GM12878 (cell line): ENCODE data around the gene PCBD2. TPM values are rescaled to one million over a fixed set of nuclear protein-coding genes. Genes with fewer than 3 reads are reported as not detected.

ENCODE experiments used
- ATAC-seq: fragments of 200-7000 bp; cut with Tn5 transposase; 3 replicates; pipeline ENCODE4 v1.9.1; 2020; ENCODE audit warnings: mild to moderate bottlenecking, moderate library complexity
- BruUV-seq: library from RNA; stranded (reverse); fragments of 400-500 nt; replicated peaks from 2 replicates; lab custom pipeline; 2021; lab: Mats Ljungman, UMichigan
- CTCF ChIA-PET: fragments of 300-600 bp; sonication (Branson Sonifier 250); formaldehyde crosslinking; extraction: SDS; loops from one replicate; lab custom pipeline; 2021; ENCODE audit warnings: inconsistent platforms; lab: Yijun Ruan, JAX
- POLR2A ChIA-PET: fragments of 350-600 bp; formaldehyde crosslinking; extraction: SDS; loops from one replicate; lab custom pipeline; 2021; ENCODE audit warnings: inconsistent platforms; lab: Charles Lee
- RAD21 ChIA-PET: fragments of 300-600 bp; sonication (Branson Sonifier 250); formaldehyde crosslinking; loops from one replicate; lab custom pipeline; 2023; ENCODE audit warnings: antibody characterized with exemption; ENCODE audit not compliant: unreplicated experiment; lab: Charles Lee
- SMC1A ChIA-PET: fragments of 300-600 bp; sonication (Branson Sonifier 250); formaldehyde crosslinking; loops from one replicate; lab custom pipeline; 2023; ENCODE audit not compliant: unreplicated experiment, uncharacterized antibody; lab: Charles Lee
- DNase-seq: peaks from one replicate; pipeline ENCODE4 v3.0.0-alpha.2; 2011; ENCODE audit warnings: low read depth, low spot score
- FAIRE-seq: peaks from 3 replicates; lab custom pipeline; 2011; peaks lifted over from hg19 to GRCh38; lab: Jason Lieb, UNC
- H2AFZ ChIP-seq: 2 replicates; pipeline ENCODE4 v1.6.0; 2011; ENCODE audit warnings: low read depth, low read length, control low read depth; ENCODE audit not compliant: control insufficient read depth
- H3K27ac ChIP-seq: 2 replicates; pipeline ENCODE4 v1.5.1; 2011; ENCODE audit warnings: control low read depth; ENCODE audit not compliant: control insufficient read depth, insufficient read depth
- H3K27me3 ChIP-seq, 2 experiments: replicated peaks in 1 of 2; 2 replicates each; pipeline versions ENCODE4 v1.6.0 to v1.6.1; 2011; ENCODE audit warnings: low read length in 1 of 2; ENCODE audit not compliant: control insufficient read depth in 2 of 2, insufficient read depth in 2 of 2
- H3K36me3 ChIP-seq, 2 experiments: 2 replicates each; pipeline ENCODE4 v1.5.1; 2011; ENCODE audit warnings: low read length in 1 of 2; ENCODE audit not compliant: control insufficient read depth in 2 of 2, insufficient read depth in 2 of 2
- H3K4me1 ChIP-seq: 2 replicates; pipeline ENCODE4 v1.6.1; 2011; ENCODE audit warnings: mild to moderate bottlenecking, low read length, moderate library complexity, mixed read lengths; ENCODE audit not compliant: control insufficient read depth, insufficient read depth
- H3K4me2 ChIP-seq: 2 replicates; pipeline ENCODE4 v1.6.0; 2011; ENCODE audit warnings: control low read depth; ENCODE audit not compliant: control insufficient read depth, insufficient read depth
- H3K4me3 ChIP-seq: fragments of 200-600 bp; sonication (generic); 2 replicates; pipeline ENCODE4 v1.5.1; 2016
- H3K79me2 ChIP-seq: 2 replicates; pipeline ENCODE4 v1.6.0; 2011; ENCODE audit warnings: low read length; ENCODE audit not compliant: control insufficient read depth, insufficient read depth
- H3K9ac ChIP-seq: 2 replicates; pipeline ENCODE4 v1.8.0; 2011; ENCODE audit warnings: low read length, control low read depth, mixed read lengths; ENCODE audit not compliant: control insufficient read depth, insufficient read depth
- H3K9me3 ChIP-seq: replicated peaks from 3 replicates; pipeline ENCODE4 v1.5.1; 2011; ENCODE audit warnings: mild to moderate bottlenecking, low read length; ENCODE audit not compliant: control insufficient read depth, insufficient read depth
- H4K20me1 ChIP-seq: 2 replicates; pipeline ENCODE4 v1.6.0; 2011; ENCODE audit not compliant: control insufficient read depth, insufficient read depth
- ATF7 ChIP-seq: fragments of 450-650 bp; IDR thresholded peaks from 2 replicates; pipeline ENCODE4 v1.6.1; 2016; ENCODE audit warnings: low read depth, mild to moderate bottlenecking
- BHLHE40 ChIP-seq, 2 experiments: fragments of 450-650 bp in 1 of 2; IDR thresholded peaks; 2 replicates each; pipeline ENCODE4 v1.6.1; 2011 to 2017; ENCODE audit warnings: low read depth in 2 of 2, borderline replicate concordance in 1 of 2, improper control_type of control experiment in 1 of 2, low read length in 1 of 2, mild to moderate bottlenecking in 1 of 2
- CREB1 ChIP-seq: IDR thresholded peaks from 2 replicates; pipeline ENCODE4 v1.6.1; 2012; ENCODE audit warnings: low read depth, mild to moderate bottlenecking, inconsistent platforms
- EGR1 ChIP-seq, 2 experiments: IDR thresholded peaks; 1 replicate in 1 of 2; 2 replicates in 1 of 2; pipeline ENCODE4 v1.6.1; 2011 to 2012; ENCODE audit warnings: low read depth in 2 of 2, low read length in 2 of 2, borderline replicate concordance in 1 of 2, mild to moderate bottlenecking in 1 of 2, moderate library complexity in 1 of 2
- HDAC6 ChIP-seq: fragments of 200-600 bp; sonication (generic); IDR thresholded peaks from one replicate; pipeline ENCODE4 v1.8.0; 2017; ENCODE audit warnings: antibody characterized with exemption; ENCODE audit not compliant: unreplicated experiment
- NFXL1 ChIP-seq: fragments of 450-650 bp; IDR thresholded peaks from 2 replicates; pipeline ENCODE4 v1.6.1; 2017; ENCODE audit warnings: antibody characterized with exemption, mild to moderate bottlenecking, borderline replicate concordance
- POU2F2 ChIP-seq: IDR thresholded peaks from 3 replicates; pipeline ENCODE4 v1.6.1; 2011; ENCODE audit warnings: low read depth, mild to moderate bottlenecking, low read length, borderline replicate concordance
- SMAD1 ChIP-seq: fragments of 450-650 bp; IDR thresholded peaks from 2 replicates; pipeline ENCODE4 v1.6.1; 2018; ENCODE audit warnings: mild to moderate bottlenecking, low read depth; ENCODE audit not compliant: partially characterized antibody
- SREBF1 ChIP-seq: IDR thresholded peaks from 2 replicates; pipeline ENCODE4 v1.6.1; 2012; ENCODE audit warnings: mild to moderate bottlenecking, low read length
- WGBS: methylation state at CpG from one replicate; pipeline ENCODE4 v1.1.6; 2016; ENCODE audit warnings: low lambda C conversion rate; ENCODE audit not compliant: insufficient replicate concordance, insufficient coverage; ENCODE audit errors: missing lambda C conversion rate; 5-methylcytosine and 5-hydroxymethylcytosine counted together
- in situ Hi-C: fragments of 300-500 bp; cut with MboI; formaldehyde crosslinking; loops from 9 replicates; pipeline ENCODE4 v1.14.3; 2018; ENCODE audit warnings: mixed read lengths
- intact Hi-C: fragments of 100-400 bp; cut with micrococcal nuclease; formaldehyde crosslinking; loops from one replicate; pipeline ENCODE4 v1.14.2; 2022; ENCODE audit not compliant: unreplicated experiment
- polyA plus RNA-seq, 11 experiments: library from polyadenylated mRNA; depleted of rRNA in 4 of 11; unstranded in 6 of 11; stranded (reverse) in 5 of 11; fragments of >200 nt; fragmentation: Nextera tagmentation in 4 of 11; fragmentation: Illumina TruSeq in 1 of 11; extraction: Ambion mirVana in 4 of 11; extraction: Trizol in 1 of 11; gene quantifications; 1 replicate in 1 of 11; 2 replicates in 10 of 11; pipeline versions ENCODE4 v1.2.1 to v1.2.3, GENCODE V29; 2011 to 2016; ENCODE audit warnings: inconsistent platforms in 2 of 11, missing spikeins in 2 of 11, low read depth in 1 of 11
- total RNA-seq, 4 experiments: library from RNA; depleted of rRNA in 3 of 4; stranded (reverse); fragments of >200 nt in 3 of 4; fragmentation: Illumina TruSeq in 1 of 4; extraction: Trizol in 1 of 4; gene quantifications; 2 replicates each; pipeline versions ENCODE4 v1.2.1 to v1.2.3, GENCODE V29; 2013 to 2021
- TF ChIP-seq, protein P1 (sequence below): fragments of 450-650 bp; IDR thresholded peaks from 2 replicates; pipeline ENCODE4 v1.6.1; 2016; ENCODE audit warnings: mild to moderate bottlenecking
- TF ChIP-seq, protein P2 (sequence below): IDR thresholded peaks from 2 replicates; pipeline ENCODE4 v1.6.1; 2012; ENCODE audit warnings: mild to moderate bottlenecking, low read depth, low read length

PCBD2 gene
- total and polyA plus RNA-seq, 10 of the 15 experiments (the other 5 are each of a cell fraction or from before 2014, with no cell fraction given): 5.4 to 13.6 (median 6.7) TPM

DNA sequence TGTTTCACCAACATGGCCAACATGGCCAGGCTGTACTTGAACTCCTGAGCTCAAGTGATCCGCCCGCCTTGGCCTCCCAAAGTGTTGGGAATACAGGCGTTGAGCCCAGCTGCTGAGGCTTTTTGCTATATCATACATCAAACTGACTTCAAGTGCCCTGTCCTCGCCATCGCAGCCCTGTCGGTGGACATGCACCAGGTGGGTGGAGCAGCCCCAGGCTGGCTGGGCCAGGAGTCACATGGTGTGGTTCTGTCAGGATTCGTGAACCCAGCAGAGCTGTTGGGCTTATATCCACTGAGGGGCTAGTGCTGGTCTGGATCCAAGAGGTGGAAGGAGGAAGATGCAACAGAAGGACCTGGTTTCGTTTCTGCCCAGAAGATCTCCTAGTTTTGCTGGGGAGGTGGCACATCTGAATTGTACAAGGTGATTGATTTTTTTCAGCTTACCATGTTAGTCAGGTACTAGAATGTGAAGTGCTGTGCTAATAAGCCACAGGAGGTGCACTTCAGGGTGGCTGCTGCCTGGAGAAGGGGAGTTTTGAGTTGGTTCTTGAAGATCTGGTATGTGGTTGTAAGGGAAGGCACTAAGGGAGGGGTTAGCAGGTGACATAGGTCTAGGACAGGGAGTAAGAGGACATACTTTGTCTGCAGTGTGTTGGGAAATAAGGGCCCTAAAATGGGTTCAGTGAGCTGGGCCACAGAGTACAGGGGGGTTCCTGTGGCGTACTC lies 16.1 kb downstream of the PCBD2 start:
- H3K4me3 ChIP-seq: no peak overlapping the region
- ChIA-PET RAD21 (no interaction called here), SMC1A (interaction anchor here (0.6 to 1.5 kb wide), 3 partner anchors 12 to 132 kb away, joined by 3 to 4 read pairs (median 4); no protein-coding TSS in a partner anchor), CTCF (interaction anchor here (1.2 to 2.2 kb wide), 2 partner anchors 11 to 270 kb away, joined by 3 to 6 read pairs; no protein-coding TSS in a partner anchor), POLR2A (no interaction called here)
- no peaks in the 10 kb centered on the region for H3K9me3 ChIP-seq
- intact Hi-C loops (no loop called here), in situ Hi-C loops (no loop called here)
- TF ChIP-seq, protein P1, sequence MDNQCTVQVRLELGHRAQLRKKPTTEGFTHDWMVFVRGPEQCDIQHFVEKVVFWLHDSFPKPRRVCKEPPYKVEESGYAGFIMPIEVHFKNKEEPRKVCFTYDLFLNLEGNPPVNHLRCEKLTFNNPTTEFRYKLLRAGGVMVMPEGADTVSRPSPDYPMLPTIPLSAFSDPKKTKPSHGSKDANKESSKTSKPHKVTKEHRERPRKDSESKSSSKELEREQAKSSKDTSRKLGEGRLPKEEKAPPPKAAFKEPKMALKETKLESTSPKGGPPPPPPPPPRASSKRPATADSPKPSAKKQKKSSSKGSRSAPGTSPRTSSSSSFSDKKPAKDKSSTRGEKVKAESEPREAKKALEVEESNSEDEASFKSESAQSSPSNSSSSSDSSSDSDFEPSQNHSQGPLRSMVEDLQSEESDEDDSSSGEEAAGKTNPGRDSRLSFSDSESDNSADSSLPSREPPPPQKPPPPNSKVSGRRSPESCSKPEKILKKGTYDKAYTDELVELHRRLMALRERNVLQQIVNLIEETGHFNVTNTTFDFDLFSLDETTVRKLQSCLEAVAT: no peak
- H2AFZ ChIP-seq: no peak overlapping the region
- H3K36me3 ChIP-seq: peaks cover 3 to 4% of the 10 kb centered on the region in 2 experiments; a peak in 2 of 4 replicates
- no peak for DNase-seq
- H3K27me3 ChIP-seq: no peaks in the 10 kb centered on the region
- WGBS: 91% methylated on average over 9 of the region's 9 CpGs
- no peak overlapping the region for H3K9ac ChIP-seq
- BruUV-seq: no TSS peak
- H4K20me1 ChIP-seq: no peaks in the 10 kb centered on the region
- H3K27ac ChIP-seq: no peak overlapping the region
- no peak overlapping the region for H3K4me2 ChIP-seq
- no peaks in the 10 kb centered on the region for H3K4me1 ChIP-seq
- H3K79me2 ChIP-seq: no peaks in the 10 kb centered on the region
- no peak for ATAC-seq
- FAIRE-seq: no peak

DNA sequence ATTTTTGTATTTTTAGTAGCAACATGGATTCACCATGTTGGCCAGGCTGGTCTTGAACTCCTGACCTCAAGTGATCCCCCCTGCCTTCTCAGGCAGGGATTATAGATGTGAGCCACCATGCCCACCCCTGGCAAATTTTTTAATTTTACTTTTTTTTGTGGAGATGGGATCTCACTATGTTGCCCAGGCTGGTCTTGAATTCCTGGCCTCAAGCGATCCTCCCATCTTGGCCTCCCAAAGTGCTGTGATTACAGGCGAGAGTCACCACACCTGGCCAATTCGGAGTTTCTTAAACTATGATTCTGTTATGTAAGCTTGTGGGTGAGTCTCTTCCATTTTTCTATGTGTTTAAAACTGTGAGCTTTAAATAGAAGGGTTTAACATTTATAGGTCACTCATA lies 27.6 kb downstream of the PCBD2 start:
- Histone ChIP-seq H3K4me2 (no peak overlapping the region), H2AFZ (no peak overlapping the region), H3K36me3 (peaks cover 0 to 6% of the 10 kb centered on the region in 2 experiments; a peak in 2 of 4 replicates), H3K27me3 (no peaks in the 10 kb centered on the region), H3K79me2 (no peaks in the 10 kb centered on the region), H3K9ac (no peak overlapping the region), H3K4me3 (no peak overlapping the region), H4K20me1 (no peaks in the 10 kb centered on the region), H3K27ac (no peak overlapping the region), H3K9me3 (no peaks in the 10 kb centered on the region), H3K4me1 (no peaks in the 10 kb centered on the region)
- FAIRE-seq: no peak
- intact Hi-C loops (no loop called here), in situ Hi-C loops (no loop called here)
- CTCF ChIA-PET: interaction anchor here (0.6 to 1.5 kb wide), 4 partner anchors 12 to 1609 kb away, joined by 3 read pairs; no protein-coding TSS in a partner anchor
- SMC1A ChIA-PET: interaction anchor here (0.5 to 1.1 kb wide), 2 partner anchors 12 to 304 kb away, joined by 3 read pairs; no protein-coding TSS in a partner anchor
- DNase-seq: no peak
- 100% methylated on average over 3 of the region's 3 CpGs for WGBS
- BruUV-seq: no TSS peak
- no peak for ATAC-seq
- POLR2A ChIA-PET: interaction anchor here (0.6 kb wide), 1 partner anchor 256 kb away, joined by 3 read pairs; no protein-coding TSS in a partner anchor
- RAD21 ChIA-PET: no interaction called here
- no peak for TF ChIP-seq EGR1 (IDR thresholded peaks at IDR 0.05; ENCODE audit: borderline replicate concordance in 1 of 2, low read depth in 2 of 2, low read length in 2 of 2)
- TF ChIP-seq ATF7: no peak
- TF ChIP-seq HDAC6: no peak
- no peak for TF ChIP-seq CREB1
- TF ChIP-seq POU2F2: no peak
- TF ChIP-seq SMAD1: no peak
- no peak for TF ChIP-seq SREBF1
- TF ChIP-seq NFXL1: no peak
- no peak for TF ChIP-seq BHLHE40 (IDR thresholded peaks at IDR 0.05; ENCODE audit: borderline replicate concordance in 1 of 2, low read depth in 2 of 2, low read length in 1 of 2)
- TF ChIP-seq, protein P2, sequence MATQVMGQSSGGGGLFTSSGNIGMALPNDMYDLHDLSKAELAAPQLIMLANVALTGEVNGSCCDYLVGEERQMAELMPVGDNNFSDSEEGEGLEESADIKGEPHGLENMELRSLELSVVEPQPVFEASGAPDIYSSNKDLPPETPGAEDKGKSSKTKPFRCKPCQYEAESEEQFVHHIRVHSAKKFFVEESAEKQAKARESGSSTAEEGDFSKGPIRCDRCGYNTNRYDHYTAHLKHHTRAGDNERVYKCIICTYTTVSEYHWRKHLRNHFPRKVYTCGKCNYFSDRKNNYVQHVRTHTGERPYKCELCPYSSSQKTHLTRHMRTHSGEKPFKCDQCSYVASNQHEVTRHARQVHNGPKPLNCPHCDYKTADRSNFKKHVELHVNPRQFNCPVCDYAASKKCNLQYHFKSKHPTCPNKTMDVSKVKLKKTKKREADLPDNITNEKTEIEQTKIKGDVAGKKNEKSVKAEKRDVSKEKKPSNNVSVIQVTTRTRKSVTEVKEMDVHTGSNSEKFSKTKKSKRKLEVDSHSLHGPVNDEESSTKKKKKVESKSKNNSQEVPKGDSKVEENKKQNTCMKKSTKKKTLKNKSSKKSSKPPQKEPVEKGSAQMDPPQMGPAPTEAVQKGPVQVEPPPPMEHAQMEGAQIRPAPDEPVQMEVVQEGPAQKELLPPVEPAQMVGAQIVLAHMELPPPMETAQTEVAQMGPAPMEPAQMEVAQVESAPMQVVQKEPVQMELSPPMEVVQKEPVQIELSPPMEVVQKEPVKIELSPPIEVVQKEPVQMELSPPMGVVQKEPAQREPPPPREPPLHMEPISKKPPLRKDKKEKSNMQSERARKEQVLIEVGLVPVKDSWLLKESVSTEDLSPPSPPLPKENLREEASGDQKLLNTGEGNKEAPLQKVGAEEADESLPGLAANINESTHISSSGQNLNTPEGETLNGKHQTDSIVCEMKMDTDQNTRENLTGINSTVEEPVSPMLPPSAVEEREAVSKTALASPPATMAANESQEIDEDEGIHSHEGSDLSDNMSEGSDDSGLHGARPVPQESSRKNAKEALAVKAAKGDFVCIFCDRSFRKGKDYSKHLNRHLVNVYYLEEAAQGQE: no peak
